ENCODE measurements around the gene N4BP3. TPM values are rescaled to one million over a fixed set of nuclear protein-coding genes. Genes with fewer than 3 reads are reported as not detected.

N4BP3 gene
- total and polyA plus RNA-seq, 2 of the 13 experiments (the other 11 are each of a cell fraction or from before 2014, with no cell fraction given), result 0.13 TPM; not detected in 1

GRCh38 chr5:178120607-178121357 lies 7.5 kb downstream of the N4BP3 start (continued):
- TF ChIP-seq ZNF138 (CRISPR knock-in tag; IDR thresholded peaks at IDR 0.05; ENCODE audit: low read depth) (0 out of 2 replicates have a peak, but pooled peaks have one; percentile 9), CCDC6 (CRISPR knock-in tag; IDR thresholded peaks at IDR 0.05) (no peak), NR0B2 (CRISPR knock-in tag; IDR thresholded peaks at IDR 0.05) (peak; percentile 49; the same call in 1 of the 2 replicates), KMT2A (CRISPR knock-in tag; IDR thresholded peaks at IDR 0.05) (0 out of 2 replicates have a peak, but pooled peaks have one; percentile 32), IKZF4 (CRISPR knock-in tag; IDR thresholded peaks at IDR 0.05; ENCODE audit: borderline replicate concordance, low read depth, not compliant biosample characterization) (peak; percentile 81), XRCC5 (optimal IDR thresholded peaks at IDR 0.05; ENCODE audit: low read length) (peak; percentile 97), ZNF557 (CRISPR knock-in tag; IDR thresholded peaks at IDR 0.05) (0 out of 2 replicates have a peak, but pooled peaks have one; percentile 39), JARID2 (CRISPR knock-in tag; IDR thresholded peaks at IDR 0.05; ENCODE audit: insufficient replicate concordance) (peak; percentile 39), ATF7 (IDR thresholded peaks at IDR 0.05) (no peak), ATF7 (CRISPR knock-in tag; IDR thresholded peaks at IDR 0.05) (no peak), ZNF766 (CRISPR knock-in tag; IDR thresholded peaks at IDR 0.05; ENCODE audit: borderline replicate concordance) (peak; percentile 58; the same call in 1 of the 2 replicates), ZNF33B (CRISPR knock-in tag; IDR thresholded peaks at IDR 0.05) (0 out of 2 replicates have a peak, but pooled peaks have one; percentile 30), ZNF768 (CRISPR knock-in tag; IDR thresholded peaks at IDR 0.05) (peak; percentile 60; the same call in 1 of the 2 replicates), NONO (IDR thresholded peaks at IDR 0.05) (no peak), NONO (CRISPR knock-in tag; conservative IDR thresholded peaks at IDR 0.05) (no peak), MYC (CRISPR knock-in tag; IDR thresholded peaks at IDR 0.05; ENCODE audit: borderline replicate concordance) (peak; percentile 54), ELF3 (CRISPR knock-in tag; IDR thresholded peaks at IDR 0.05) (0 out of 2 replicates have a peak, but pooled peaks have one; percentile 26), TFDP1 (CRISPR knock-in tag; IDR thresholded peaks at IDR 0.05; ENCODE audit: borderline replicate concordance) (peak; percentile 21; the same call in 1 of the 2 replicates), ZNF781 (CRISPR knock-in tag; IDR thresholded peaks at IDR 0.05; ENCODE audit: borderline replicate concordance, not compliant biosample characterization) (peak; percentile 68), NFAT5 (CRISPR knock-in tag; IDR thresholded peaks at IDR 0.05) (0 out of 2 replicates have a peak, but pooled peaks have one; percentile 36), TGIF2 (CRISPR knock-in tag; IDR thresholded peaks at IDR 0.05) (peak; percentile 85), ZNF383 (CRISPR knock-in tag; IDR thresholded peaks at IDR 0.05; ENCODE audit: borderline replicate concordance) (no peak), ZNF556 (CRISPR knock-in tag; IDR thresholded peaks at IDR 0.05; ENCODE audit: borderline replicate concordance) (0 out of 2 replicates have a peak, but pooled peaks have one; percentile 39)
